HG02623 (cell line): Measurements from ENCODE around the gene CCL23.
"Not testable (repeated sequence)": the region's sequence is repeated elsewhere in the genome, so short reads cannot be mapped to it uniquely, and the experiment has no call there.

Source experiments
- ATAC-seq: cut with Tn5 transposase; IDR thresholded peaks from one replicate; pipeline ENCODE4 v1.9.1; 2021; ENCODE audit warnings: moderate library complexity; ENCODE audit not compliant: unreplicated experiment

The CCL23 gene, protein sequence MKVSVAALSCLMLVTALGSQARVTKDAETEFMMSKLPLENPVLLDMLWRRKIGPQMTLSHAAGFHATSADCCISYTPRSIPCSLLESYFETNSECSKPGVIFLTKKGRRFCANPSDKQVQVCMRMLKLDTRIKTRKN

DNA sequence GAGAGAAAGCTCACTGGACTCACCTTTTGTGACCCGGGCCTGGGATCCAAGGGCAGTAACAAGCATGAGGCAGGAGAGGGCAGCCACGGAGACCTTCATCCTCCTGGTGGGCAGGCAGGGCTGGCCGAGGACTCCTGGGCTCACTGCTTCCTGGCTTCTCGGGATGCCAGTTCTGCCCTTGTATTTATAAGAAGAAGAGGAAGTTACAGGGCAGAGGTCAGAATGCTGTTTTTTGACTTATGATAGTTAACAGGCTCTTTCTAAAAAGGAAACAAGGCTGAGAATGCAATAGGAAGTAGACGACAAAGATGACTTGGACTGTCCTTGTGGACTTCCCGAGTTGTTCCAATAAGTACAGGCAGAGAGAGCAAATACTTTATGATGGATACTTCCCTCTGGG is at the start of gene CCL23:
Gene CCL23, minus strand, starts transcription at position 174 of the 400 bp plus-strand sequence. Its CDS starts 75 bp downstream, at position 99.
- no peak for ATAC-seq

DNA sequence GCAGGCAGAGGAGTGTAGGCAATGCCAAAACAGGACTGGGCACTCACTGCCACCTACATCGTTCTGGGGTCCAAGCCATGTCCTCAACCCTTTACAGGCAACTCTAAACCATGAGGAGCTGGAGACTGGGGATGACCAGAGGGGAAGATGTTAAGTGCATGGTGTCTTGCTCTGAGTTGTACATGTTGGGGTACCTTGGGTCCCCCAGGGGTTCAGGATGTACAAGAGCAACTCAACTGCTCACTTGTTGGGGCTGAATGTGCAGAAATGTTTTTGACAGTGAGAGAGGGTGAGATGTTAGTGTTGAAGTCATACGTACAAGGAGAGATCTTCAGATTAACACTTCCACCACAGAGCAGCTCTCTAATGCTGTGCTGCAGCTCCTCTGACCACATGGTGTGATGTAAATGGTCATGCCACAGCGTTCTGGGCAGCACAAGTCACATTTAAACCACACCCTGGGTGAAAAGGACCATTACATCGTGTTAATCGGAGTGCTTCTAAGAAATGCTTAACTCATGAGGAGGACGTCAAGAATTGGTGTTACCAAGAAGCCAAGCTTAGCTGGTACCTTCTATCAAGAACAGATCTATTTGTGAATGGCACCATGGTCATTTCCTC is 48.7 kb upstream of the CCL23 start:
- no peak for ATAC-seq

DNA sequence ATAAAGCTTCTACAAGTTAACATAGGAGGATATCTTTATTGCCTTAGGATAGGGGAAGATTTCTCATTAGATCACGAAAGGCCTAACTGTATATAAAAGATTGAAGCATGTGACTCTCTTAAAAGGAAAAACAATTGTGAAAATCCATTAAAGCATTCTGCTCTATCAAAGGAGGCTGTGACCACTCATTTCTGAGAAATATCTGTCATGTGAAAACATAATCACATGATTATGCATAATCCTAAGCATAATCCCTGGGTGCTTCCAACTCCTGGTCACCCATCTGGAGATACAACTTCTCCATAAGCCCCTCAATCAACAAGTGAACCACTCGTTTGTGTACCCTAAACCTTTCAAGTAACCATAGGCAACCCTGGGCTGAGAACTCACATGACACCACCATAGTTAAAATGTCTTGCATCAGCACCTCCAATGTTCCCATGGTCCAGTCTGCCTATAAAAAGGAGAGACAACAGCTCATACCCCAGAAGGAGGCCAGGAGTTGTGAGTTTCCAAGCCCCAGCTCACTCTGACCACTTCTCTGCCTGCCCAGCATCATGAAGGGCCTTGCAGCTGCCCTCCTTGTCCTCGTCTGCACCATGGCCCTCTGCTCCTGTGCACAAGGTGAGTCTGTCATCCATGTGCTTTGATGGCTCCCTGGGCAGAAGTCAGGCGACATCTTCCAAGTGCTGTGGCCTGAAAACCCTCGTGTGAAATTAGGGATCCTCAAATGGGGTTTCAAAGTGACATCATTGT is 46.2 kb upstream of the CCL23 start, which contains the start of gene CCL18:
Gene CCL18, plus strand, starts transcription at position 487 of the 756 bp plus-strand sequence. Its CDS starts 71 bp downstream, at position 558.
- no peak for ATAC-seq

DNA sequence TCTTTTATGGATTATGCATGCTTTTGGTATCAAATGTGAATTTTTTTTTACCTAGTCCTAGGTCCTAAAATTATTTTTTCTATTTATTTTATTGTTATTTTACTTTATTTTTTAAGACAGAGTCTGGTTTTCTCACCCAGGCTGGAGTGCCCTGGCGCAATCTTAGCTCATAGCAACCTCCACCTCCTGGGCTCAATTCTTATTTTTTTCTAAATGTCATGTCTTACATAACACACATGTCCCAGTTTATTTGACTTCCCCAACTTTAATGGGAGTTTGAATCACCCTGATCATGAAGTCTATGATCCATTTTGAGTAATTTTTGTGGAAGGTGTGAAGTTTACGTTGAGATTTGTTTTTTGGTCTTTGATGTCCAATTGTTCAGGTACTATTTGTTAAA is 43.0 kb upstream of the CCL23 start:
- no peak for ATAC-seq

DNA sequence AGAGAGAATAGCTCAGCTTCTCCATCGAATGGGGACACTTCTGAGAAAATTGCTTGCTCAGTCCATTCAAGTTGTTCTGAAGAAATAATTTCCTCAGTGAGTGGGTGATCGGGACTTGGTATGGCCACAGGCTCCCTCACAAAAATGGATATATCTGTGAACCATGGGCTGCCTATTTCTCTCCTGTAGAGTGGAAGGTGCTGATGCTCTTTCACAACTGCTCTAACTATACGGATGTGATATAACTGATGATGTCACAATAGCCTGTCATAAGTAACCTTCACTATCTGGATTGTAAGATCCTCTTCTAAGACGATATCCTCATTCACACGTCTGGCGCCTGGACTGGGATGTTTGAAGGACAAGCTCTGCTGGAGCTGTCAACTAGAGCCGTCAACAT is 41.6 kb upstream of the CCL23 start:
- no peak for ATAC-seq

DNA sequence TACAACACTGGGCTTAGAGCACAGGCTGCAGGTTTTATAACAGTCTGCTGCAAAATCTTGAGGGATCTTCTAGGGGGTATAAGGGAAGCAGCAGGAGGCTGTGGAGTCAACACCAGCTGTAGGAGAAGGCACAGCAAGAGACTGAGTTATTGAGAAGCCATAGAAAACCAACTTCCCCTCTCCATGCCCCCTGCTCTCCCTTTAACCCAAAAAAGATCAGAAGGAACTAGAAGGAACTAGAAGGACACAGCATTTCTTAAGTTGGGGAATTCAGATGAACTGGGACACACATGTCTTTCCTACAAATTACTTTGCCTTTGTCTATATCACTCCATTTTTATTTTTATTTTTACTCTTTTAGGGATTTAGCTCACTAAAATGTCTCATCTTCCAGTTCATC is 40.1 kb upstream of the CCL23 start:
- no peak for ATAC-seq

DNA sequence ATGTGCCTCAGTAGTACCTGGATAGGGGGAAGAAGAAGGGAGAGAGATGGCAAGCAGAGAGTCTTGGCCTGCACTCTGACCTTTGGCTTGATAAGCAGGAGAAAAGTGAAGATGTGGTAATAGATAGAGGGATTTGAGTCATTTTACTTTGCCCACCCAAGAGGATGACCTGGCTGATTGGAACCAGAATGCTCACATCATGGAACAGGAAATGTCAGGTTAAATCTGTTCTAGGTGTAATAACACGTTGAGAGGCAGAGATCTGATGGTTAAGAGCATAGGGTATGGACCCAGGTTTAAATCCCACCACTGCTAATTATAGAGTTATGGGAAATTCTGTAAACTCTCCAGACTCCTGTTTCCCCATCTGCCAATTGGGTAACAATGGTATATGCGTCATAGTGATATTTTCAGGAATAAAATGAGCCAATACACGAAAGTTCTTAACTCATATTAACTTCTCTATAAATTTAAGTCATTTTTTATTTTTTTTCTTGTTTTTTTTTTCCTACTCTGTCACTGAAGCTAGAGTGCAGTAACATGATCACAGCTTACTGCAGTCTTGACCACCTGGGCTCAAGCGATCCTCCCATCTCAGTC is 38.2 kb upstream of the CCL23 start:
- ATAC-seq = no peak

DNA sequence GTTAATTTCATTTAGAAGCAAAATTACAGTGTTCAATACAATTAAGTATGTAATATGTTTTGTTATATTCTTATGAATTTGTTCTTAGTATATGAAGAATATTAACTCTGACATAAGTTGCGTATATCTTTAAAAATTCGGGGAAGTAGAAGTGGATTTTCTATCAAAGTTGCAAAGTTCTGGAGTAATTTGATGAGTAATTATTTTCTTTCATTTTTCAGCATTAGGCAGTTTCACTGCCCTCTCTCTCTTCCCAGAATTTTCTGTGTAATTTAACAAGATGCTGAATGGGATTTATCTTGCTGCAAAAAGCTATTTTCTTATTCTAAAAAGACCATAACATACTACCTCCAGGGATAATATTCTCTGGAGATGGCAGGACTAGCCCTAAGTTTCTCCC is 37.4 kb upstream of the CCL23 start:
- no peak for ATAC-seq

DNA sequence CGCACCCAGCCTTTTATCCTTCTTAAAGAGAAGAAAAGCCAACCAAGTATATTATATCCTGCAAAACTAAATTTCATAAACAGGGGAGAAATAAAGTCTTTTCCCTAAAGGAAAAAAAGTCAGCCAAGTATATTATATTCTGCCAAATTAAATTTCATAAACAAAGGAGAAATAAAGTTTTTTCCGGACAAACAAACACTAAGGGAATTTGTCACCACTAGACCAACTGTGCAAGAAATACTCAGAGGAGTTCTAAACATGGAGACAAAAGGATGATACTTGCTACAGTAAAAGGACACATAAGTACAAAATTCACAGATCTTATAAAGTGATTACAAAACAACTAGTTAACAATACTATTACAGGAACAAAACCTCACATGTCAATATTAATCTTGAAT is 31.9 kb upstream of the CCL23 start:
- ATAC-seq = no peak

DNA sequence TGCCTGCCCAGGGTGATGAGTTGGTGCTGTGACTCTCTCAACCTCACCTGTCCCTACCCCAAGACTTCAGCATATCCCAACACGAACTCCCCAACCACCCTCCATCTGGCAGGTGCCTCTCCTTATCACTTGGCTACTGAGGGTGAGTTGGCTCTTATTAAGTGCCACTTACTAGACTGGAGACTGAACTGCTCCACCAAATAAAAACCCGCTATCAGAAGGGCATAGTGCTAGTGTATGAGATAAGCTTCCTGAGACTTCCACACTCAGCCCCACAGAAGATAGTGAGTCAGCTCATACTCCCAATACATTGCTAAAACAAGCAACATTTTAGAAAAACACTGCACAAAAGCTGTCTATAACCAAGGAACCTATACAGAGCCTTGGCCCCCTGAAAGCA is 30.3 kb upstream of the CCL23 start:
- no peak for ATAC-seq

DNA sequence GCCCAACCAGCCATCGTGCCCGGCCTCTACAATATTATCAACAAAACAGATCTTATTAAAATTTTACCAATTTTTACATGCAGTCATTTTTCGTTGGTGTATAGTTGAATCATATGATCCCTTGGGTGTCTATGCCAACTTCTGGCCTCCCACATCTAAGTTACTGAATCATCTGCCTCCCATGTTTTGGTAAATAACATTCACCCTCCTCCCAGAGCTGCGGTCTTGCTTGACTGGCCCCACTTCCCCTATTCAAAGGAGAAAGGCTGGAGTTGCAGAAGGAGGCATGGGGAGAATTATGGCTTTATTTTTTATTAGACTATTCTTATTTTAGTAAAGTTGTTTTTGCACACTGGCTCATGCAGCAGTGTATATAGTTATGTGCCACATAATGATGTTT is 18.5 kb upstream of the CCL23 start:
- no peak for ATAC-seq

DNA sequence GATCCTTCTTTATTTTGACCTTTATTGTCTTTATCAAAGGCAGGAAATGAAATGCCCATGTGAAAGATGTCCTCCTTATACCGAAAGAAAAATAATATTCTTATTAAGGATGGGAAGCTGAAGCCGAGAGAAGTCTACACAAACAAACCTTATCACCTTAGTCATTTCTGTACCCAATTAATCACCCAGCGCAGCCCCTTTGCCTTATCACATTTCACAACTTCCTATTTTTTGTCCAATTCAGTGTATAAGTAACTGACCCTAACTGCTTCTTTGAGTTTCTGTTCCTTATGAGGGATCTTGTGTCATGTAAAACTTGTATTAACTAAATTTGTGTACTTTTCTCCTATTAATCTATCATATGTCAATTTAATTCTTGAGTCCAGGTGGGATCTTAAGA is 16.4 kb upstream of the CCL23 start:
- ATAC-seq = no peak

DNA sequence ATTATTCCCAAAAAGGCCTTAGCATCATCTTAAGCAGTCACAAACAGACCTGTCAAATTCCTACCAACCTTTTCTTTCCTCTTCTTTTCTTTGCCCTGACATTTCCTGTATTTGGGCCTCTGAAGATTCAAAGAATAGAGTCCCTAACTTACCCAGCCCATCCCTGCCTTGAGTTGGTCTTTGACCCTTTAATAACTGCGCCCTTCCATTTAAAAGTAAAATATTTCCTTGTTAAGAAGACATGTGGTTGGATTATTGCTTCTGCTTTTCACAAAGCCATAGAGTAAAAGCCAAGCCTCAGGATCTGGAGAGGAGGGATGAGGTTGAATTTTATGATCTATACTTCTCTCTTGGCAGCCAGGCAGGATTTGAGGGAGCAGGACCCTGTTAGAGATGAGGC is 13.2 kb upstream of the CCL23 start:
- ATAC-seq = no peak

DNA sequence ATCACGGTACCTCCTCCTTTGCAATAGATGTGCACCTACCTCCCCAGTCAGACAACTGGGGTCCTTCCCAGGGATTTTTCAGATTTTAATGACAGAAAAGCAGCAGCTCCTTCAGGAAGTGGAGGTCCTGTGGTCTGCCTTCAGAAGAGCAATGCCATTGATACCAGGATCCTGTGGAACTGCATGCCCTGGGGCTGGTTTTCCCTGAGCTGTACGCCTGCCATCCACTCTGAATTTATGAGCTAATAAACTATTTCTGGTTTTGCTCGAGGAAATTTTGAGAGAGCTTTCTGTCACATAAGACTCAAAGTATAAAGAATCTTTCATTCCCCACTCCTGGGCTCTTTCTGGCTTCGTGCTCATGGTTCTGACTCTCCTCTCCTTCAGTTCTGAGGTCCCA is 10.0 kb upstream of the CCL23 start:
- ATAC-seq = no peak

DNA sequence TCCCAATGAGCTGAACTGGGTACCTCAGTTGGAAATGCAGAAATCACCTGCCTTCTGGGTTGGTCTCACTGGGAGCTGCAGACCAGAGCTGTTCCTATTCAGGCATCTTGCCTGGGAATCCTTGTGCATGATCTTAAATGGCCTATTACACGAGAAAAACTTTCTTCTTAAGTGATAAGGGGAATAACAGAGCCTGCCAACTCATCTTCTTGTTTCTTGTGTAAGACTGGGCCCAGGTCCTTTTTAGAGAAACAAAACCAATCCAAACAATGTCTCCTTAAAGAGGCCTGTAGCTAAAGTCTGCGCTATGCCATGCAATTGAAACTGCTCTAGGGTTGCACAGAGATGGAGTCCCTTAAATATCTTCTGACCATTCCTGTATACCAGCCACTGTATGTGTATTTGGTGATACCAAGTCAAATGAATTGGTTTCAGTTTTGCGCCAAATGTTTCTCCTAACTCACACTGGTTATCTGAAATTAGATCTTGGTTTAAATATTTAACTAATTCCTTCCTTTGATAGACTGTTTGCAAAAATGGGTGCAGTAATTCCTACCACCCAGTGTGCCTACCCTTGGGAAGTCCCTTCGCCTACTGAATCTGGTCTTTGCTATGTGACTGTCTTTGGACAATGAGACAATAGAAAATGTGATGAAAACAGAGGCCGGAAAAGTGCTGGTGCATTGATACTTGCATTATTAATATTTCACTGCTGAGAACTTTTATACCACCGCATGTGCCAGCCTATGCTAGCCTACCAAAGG is 6.5 kb upstream of the CCL23 start:
- no peak for ATAC-seq

DNA sequence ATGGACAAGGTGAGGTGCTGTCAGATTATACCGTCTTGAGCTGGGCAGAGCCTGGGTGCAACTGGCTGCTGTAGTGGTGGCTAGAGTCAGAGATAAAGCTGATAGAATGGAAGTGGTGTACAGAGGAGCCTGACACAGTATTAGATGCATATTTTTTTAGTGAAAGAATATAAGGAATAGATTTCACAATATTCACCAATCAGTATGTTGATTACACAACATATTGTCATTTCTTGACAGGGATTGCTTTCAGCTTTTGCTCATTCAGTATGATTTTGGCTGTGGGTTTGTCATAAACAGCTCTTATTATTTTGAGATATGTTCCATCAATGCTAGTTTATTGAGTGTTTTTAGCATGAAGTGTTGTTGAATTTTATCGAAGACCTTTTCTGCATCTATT is 1.7 kb upstream of the CCL23 start:
- no peak for ATAC-seq

DNA sequence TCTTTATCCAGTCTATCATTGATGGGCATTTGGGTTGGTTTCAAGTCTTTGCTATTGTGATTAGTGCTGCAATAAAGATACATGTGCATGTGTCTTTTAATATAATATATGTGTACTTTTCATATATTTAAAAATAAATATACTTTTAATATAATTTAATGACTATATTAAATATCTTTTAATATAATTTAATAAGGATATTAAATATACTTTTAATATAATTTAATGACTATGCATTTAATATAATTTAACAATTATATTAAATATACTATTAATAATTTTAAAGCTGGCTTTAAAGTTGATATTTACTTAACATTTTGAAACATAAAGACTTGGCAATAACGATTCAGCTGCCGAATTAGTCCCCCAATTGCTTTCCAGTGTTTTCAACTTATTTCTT is 1.2 kb downstream of the CCL23 start:
- ATAC-seq = no peak

DNA sequence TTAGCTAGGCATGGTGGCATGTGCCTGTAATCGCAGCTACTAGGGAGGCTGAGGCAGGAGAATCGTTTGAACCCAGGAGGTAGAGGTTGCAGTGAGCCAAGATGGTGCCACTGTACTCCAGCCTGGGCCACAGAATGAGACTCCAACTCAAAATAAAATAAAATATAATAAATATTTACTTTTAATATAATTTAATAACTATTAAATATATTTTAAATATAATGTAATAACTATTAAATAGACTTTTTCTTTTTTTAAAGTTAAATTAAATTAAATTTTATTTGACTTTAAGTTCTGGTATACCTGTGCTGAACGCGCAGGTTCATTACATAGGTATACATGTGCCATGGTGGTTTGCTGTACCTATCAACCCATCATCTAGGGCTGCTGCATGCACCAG is 1.9 kb downstream of the CCL23 start:
- not testable (repeated sequence) for ATAC-seq

DNA sequence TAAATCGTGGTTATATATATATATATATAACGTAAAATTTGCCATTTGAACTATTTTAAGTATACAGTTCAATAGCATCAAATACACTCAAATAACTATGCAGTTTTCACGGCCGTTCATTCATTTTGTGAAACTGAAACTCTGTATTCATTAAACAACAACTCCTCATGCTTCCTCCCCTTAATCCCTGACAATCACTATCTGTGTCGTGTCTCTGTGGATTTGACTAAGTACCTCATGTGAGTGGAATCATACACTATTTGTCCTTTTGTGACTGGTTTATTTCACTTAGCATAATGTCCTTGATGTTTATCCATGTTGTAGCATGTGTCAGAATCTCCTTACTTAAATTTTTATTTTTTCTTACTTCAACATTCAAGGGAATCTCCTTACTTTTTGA is 2.8 kb downstream of the CCL23 start:
- ATAC-seq = no peak

DNA sequence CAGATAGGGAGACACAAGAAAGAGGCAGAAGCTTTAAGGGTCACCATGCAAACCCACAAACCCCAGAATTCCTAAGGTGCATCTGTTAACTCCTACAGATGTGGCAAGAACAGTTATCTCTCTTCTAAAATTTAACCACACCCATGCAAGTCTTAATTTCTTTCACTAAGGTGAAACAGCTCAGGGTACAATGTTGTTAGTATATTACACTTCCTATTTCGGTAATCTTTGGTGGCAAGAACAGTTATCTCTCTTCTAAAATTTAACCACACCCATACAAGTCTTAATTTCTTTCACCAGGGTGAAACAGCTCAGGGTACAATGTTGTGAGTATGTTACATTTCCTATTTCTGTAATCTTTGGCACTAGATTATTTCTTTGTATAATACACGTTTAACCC is 6.6 kb downstream of the CCL23 start:
- ATAC-seq = no peak

DNA sequence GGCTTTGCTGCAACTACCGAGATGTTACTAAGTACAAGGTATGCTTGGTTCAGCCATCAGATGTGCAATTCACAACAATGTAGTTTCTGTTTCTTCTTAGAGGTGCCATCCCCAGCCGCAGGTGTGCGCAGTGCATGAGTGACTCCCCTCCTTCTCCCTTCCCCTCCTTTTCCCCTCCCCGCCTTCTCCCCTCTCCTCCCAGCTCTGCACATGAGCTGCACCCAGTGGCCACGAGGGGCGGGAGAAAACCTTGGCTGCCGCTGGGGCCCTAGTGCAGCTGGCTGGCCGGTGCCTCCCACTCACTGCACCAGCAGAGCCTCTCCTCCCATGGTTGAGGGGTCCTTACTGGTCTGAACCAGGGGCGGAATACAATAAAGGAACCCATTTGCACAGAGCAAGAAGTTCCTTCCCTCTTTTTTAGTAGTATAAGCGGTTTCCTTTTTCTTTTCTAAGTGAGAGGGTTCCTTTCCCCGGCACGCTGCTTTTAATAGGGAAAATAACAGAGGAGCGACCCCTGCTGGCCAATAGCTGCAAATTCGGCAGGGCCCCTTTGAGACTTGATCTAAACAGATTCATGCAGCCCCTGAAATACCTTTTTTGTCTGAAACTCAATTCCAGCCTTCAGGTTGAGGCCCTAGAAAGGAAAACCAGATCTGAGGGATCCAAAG is 8.6 kb downstream of the CCL23 start:
- no peak for ATAC-seq
